Kidney (tissue), 14 donors: ENCODE measurements around the gene GLT1D1. TPM values are rescaled to one million over a fixed set of nuclear protein-coding genes. Genes with fewer than 3 reads are reported as not detected.

Experiments used
- DNase-seq, 5 donors: peaks; one replicate each; pipeline ENCODE4 v3.0.0-alpha.2; 2013 to 2020
- FAIRE-seq: peaks from 2 replicates; lab custom pipeline; 2012; peaks lifted over from hg19 to GRCh38; lab: Jason Lieb, UNC
- H3K27ac ChIP-seq, 2 donors: one replicate each; pipeline ENCODE4 v1.7.0; 2013; ENCODE audit warnings: low read depth in 2 of 2, low read length in 2 of 2, inconsistent platforms in 1 of 2
- H3K27me3 ChIP-seq: one replicate; pipeline ENCODE4 v1.7.1; 2013; ENCODE audit warnings: low read length, inconsistent platforms; ENCODE audit not compliant: control insufficient read depth, insufficient read depth
- H3K36me3 ChIP-seq, 3 donors: one replicate each; pipeline versions ENCODE4 v1.7.0 to v1.7.1; 2013; ENCODE audit warnings: low read length in 3 of 3, control low read depth in 1 of 3, inconsistent platforms in 1 of 3; ENCODE audit not compliant: insufficient read depth in 3 of 3, control insufficient read depth in 2 of 3
- H3K4me1 ChIP-seq, 3 donors: one replicate each; pipeline versions ENCODE4 v1.7.0 to v1.7.1; 2013; ENCODE audit warnings: low read length in 3 of 3, inconsistent platforms in 1 of 3, low read depth in 1 of 3; ENCODE audit not compliant: control insufficient read depth in 2 of 3, insufficient read depth in 2 of 3
- H3K4me3 ChIP-seq, 3 donors: one replicate each; pipeline versions ENCODE4 v1.7.0 to v1.8.1; 2013; ENCODE audit warnings: low read length in 3 of 3, control low read depth in 1 of 3, inconsistent platforms in 1 of 3
- H3K9ac ChIP-seq, 3 donors: one replicate each; pipeline versions ENCODE4 v1.7.0 to v1.7.1; 2013; ENCODE audit warnings: low read length in 3 of 3, control low read depth in 1 of 3, inconsistent platforms in 1 of 3
- H3K9me3 ChIP-seq, 3 donors: one replicate each; pipeline versions ENCODE4 v1.7.0 to v1.7.1; 2013; ENCODE audit warnings: low read length in 3 of 3, control low read depth in 1 of 3, inconsistent platforms in 1 of 3; ENCODE audit not compliant: control insufficient read depth in 2 of 3, insufficient read depth in 1 of 3
- CTCF ChIP-seq: IDR thresholded peaks from 3 replicates; pipeline ENCODE4 v1.5.1; 2012; ENCODE audit warnings: mild to moderate bottlenecking, moderate library complexity, borderline replicate concordance; ENCODE audit not compliant: insufficient read depth; ENCODE audit errors: extremely low read depth
- intact Hi-C: fragments of 100-400 bp; cut with DNase I; formaldehyde crosslinking; loops from one replicate; pipeline ENCODE4 v1.11.1; 2022
- polyA plus RNA-seq: library from polyadenylated mRNA; stranded (reverse); fragments of 350-450 nt; fragmentation: Illumina TruSeq; extraction: RNeasy Lipid Tissue Mini Kit (QIAGEN cat#74804); gene quantifications from one replicate; pipeline ENCODE4 v1.2.3, GENCODE V29; 2014; ENCODE audit warnings: low read depth, low replicate concordance; ENCODE audit not compliant: insufficient read depth
- total RNA-seq: library from RNA; stranded (reverse); fragmentation: NEBNext Ultra II Directional; extraction: Animal tissue kit (Norgen Biotek cat#: 25700); gene quantifications from one replicate; pipeline ENCODE4 v1.2.1, GENCODE V29; 2021
- donor health status: control.
- donor health status: control.
- donor health status: control.
- donor health status: control.
- donor health status: control.
- donor health status: DM: yes; HTN: yes; CAD: no.
- donor health status: Normal renal cell carcinoma (clear cell type).

The GLT1D1 gene
- total and polyA plus RNA-seq, 2 donors from 2014 or later, result 0.41 to 0.45 TPM

DNA sequence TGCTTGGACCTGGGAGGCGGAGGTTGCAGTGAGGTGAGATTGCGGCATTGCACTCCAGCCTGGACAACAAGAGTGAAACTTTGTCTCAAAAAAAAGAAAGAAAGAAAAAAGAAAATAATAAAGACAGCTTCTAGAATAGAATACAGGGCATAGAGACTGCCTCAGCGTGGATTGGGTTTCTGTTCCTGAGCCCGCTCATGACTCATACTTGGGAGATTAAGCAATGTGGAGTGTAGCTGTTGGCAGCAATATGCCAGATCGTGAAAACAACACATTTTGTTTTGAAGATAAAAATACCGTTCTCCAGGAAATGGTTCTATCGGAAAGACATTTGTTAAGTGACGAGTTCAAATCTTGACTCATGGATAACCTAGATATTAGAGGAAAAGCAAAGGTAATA lies 67.2 kb downstream of the GLT1D1 start:
- DNase-seq, result no peak

GRCh38 chr12:128928361-128928760 lies 75.1 kb downstream of the GLT1D1 start:
- H3K4me1 ChIP-seq, result no peaks in the 10 kb centered on the region
- DNase-seq (no peak), FAIRE-seq (no peak)
- no peak overlapping the region for H3K9ac ChIP-seq
- intact Hi-C loops, result no loop called here
- no peaks in the 10 kb centered on the region for H3K27me3 ChIP-seq
- H3K4me3 ChIP-seq, result no peak overlapping the region
- no peak overlapping the region for H3K27ac ChIP-seq
- TF ChIP-seq CTCF, result no peak
- H3K36me3 ChIP-seq, result no peaks in the 10 kb centered on the region
- H3K9me3 ChIP-seq, result no peaks in the 10 kb centered on the region

More for the DNA sequence above, 67.2 kb downstream of the GLT1D1 start:
- Histone ChIP-seq H3K36me3 (no peaks in the 10 kb centered on the region), H3K4me1 (no peaks in the 10 kb centered on the region), H3K27ac (no peak overlapping the region), H3K27me3 (no peaks in the 10 kb centered on the region), H3K4me3 (no peak overlapping the region), H3K9me3 (no peaks in the 10 kb centered on the region), H3K9ac (no peak overlapping the region)
- no peak for FAIRE-seq
- intact Hi-C loops, result no loop called here
- TF ChIP-seq CTCF, result no peak

GRCh38 chr12:128929057-128929456 lies 75.8 kb downstream of the GLT1D1 start:
- H3K4me1 ChIP-seq, result no peaks in the 10 kb centered on the region
- no peak overlapping the region for H3K27ac ChIP-seq
- intact Hi-C loops, result no loop called here
- TF ChIP-seq CTCF, result no peak
- FAIRE-seq, result no peak
- H3K4me3 ChIP-seq, result no peak overlapping the region
- no peak for DNase-seq
- H3K27me3 ChIP-seq, result no peaks in the 10 kb centered on the region
- H3K9me3 ChIP-seq, result no peaks in the 10 kb centered on the region
- no peaks in the 10 kb centered on the region for H3K36me3 ChIP-seq
- no peak overlapping the region for H3K9ac ChIP-seq

GRCh38 chr12:128930606-128931005 lies 77.3 kb downstream of the GLT1D1 start:
- intact Hi-C loops, result no loop called here
- no peak for TF ChIP-seq CTCF
- Histone ChIP-seq H3K9me3 (no peaks in the 10 kb centered on the region), H3K4me1 (no peaks in the 10 kb centered on the region), H3K9ac (no peak overlapping the region), H3K27me3 (no peaks in the 10 kb centered on the region), H3K27ac (no peak overlapping the region), H3K4me3 (no peak overlapping the region), H3K36me3 (no peaks in the 10 kb centered on the region)
- DNase-seq (no peak), FAIRE-seq (no peak)
